ENCODE results near the gene MDH1B.
"Not testable (repeated sequence)": the region's sequence is repeated elsewhere in the genome, so short reads cannot be mapped to it uniquely, and the experiment has no call there.

MDH1B gene

GRCh38 chr2:206765242-206766056 lies at the start of gene MDH1B, which contains the start of gene FASTKD2:
TSS of gene MDH1B (minus strand) at chr2:206765328. CDS start at chr2:206765271, 57 bp downstream.
TSS of gene FASTKD2 (plus strand) at chr2:206765606. CDS start at chr2:206766694, 1,088 bp downstream.
- Mint-ChIP-seq H3K27me3 (no peaks in the 10 kb centered on the region), H3K4me1 (ENCODE audit: low read depth) (peaks cover 47% of the 10 kb centered on the region), H3K4me3 (no peak within 1 kb of the TSS), H3K27ac (peak within 1 kb of the TSS; percentile 99), H3K36me3 (peaks cover 10% of the 10 kb centered on the region), H3K9me3 (ENCODE audit: low read depth) (no peaks in the 10 kb centered on the region)

- no peaks in the 10 kb centered on the region for H3K4me1 Mint-ChIP-seq (ENCODE audit: low read depth)
- peaks cover 9% of the 10 kb centered on the region for H3K36me3 Mint-ChIP-seq
- no peaks in the 10 kb centered on the region for H3K27me3 Mint-ChIP-seq
- H3K4me3 Mint-ChIP-seq: no peak overlapping the region
- H3K9me3 Mint-ChIP-seq (ENCODE audit: low read depth): no peaks in the 10 kb centered on the region
- no peak overlapping the region for H3K27ac Mint-ChIP-seq
Measured at GRCh38 chr2:206814498-206814897, 49.4 kb upstream of the MDH1B start.

GRCh38 chr2:206812471-206812870 lies 47.3 kb upstream of the MDH1B start:
- not testable (repeated sequence) for H3K27ac Mint-ChIP-seq; H3K9me3 Mint-ChIP-seq (ENCODE audit: low read depth); H3K36me3 Mint-ChIP-seq; H3K27me3 Mint-ChIP-seq; H3K4me1 Mint-ChIP-seq (ENCODE audit: low read depth); H3K4me3 Mint-ChIP-seq

GRCh38 chr2:206807624-206808023 lies 42.5 kb upstream of the MDH1B start:
- H3K4me1 Mint-ChIP-seq (ENCODE audit: low read depth); H3K36me3 Mint-ChIP-seq; H3K4me3 Mint-ChIP-seq; H3K9me3 Mint-ChIP-seq (ENCODE audit: low read depth); H3K27me3 Mint-ChIP-seq; H3K27ac Mint-ChIP-seq: not testable (repeated sequence)

GRCh38 chr2:206805887-206806607 lies 40.9 kb upstream of the MDH1B start:
- H3K27me3 Mint-ChIP-seq: no peaks in the 10 kb centered on the region
- no peaks in the 10 kb centered on the region for H3K9me3 Mint-ChIP-seq (ENCODE audit: low read depth)
- H3K27ac Mint-ChIP-seq: no peak overlapping the region
- no peaks in the 10 kb centered on the region for H3K36me3 Mint-ChIP-seq
- no peaks in the 10 kb centered on the region for H3K4me1 Mint-ChIP-seq (ENCODE audit: low read depth)
- no peak overlapping the region for H3K4me3 Mint-ChIP-seq

GRCh38 chr2:206804326-206804725 lies 39.2 kb upstream of the MDH1B start:
- Mint-ChIP-seq H3K27me3 (no peaks in the 10 kb centered on the region), H3K36me3 (no peaks in the 10 kb centered on the region), H3K4me1 (ENCODE audit: low read depth) (peaks cover 11% of the 10 kb centered on the region), H3K9me3 (ENCODE audit: low read depth) (no peaks in the 10 kb centered on the region), H3K27ac (no peak overlapping the region), H3K4me3 (no peak overlapping the region)

- H3K9me3 Mint-ChIP-seq (ENCODE audit: low read depth): no peaks in the 10 kb centered on the region
- H3K4me3 Mint-ChIP-seq: no peak overlapping the region
- no peaks in the 10 kb centered on the region for H3K36me3 Mint-ChIP-seq
- H3K27ac Mint-ChIP-seq: no peak overlapping the region
- peaks cover 22% of the 10 kb centered on the region for H3K4me1 Mint-ChIP-seq (ENCODE audit: low read depth)
- H3K27me3 Mint-ChIP-seq: no peaks in the 10 kb centered on the region
Measured at GRCh38 chr2:206802654-206803514, 37.8 kb upstream of the MDH1B start.

- Mint-ChIP-seq H3K4me3 (no peak overlapping the region), H3K27me3 (no peaks in the 10 kb centered on the region), H3K36me3 (no peaks in the 10 kb centered on the region), H3K9me3 (ENCODE audit: low read depth) (no peaks in the 10 kb centered on the region), H3K27ac (no peak overlapping the region), H3K4me1 (ENCODE audit: low read depth) (peaks cover 28% of the 10 kb centered on the region)
Measured at GRCh38 chr2:206801418-206802189, 36.5 kb upstream of the MDH1B start.

- Mint-ChIP-seq H3K4me3 (peak overlapping the region; percentile 64), H3K36me3 (no peaks in the 10 kb centered on the region), H3K9me3 (ENCODE audit: low read depth) (no peaks in the 10 kb centered on the region), H3K4me1 (ENCODE audit: low read depth) (peaks cover 28% of the 10 kb centered on the region), H3K27me3 (no peaks in the 10 kb centered on the region), H3K27ac (peak overlapping the region; percentile 34)
Measured at GRCh38 chr2:206800506-206801417, 35.6 kb upstream of the MDH1B start.

- Mint-ChIP-seq H3K36me3 (no peaks in the 10 kb centered on the region), H3K4me1 (ENCODE audit: low read depth) (peaks cover 28% of the 10 kb centered on the region), H3K27me3 (no peaks in the 10 kb centered on the region), H3K27ac (peak overlapping the region; percentile 22), H3K4me3 (no peak overlapping the region), H3K9me3 (ENCODE audit: low read depth) (no peaks in the 10 kb centered on the region)
Measured at GRCh38 chr2:206799083-206799482, 34.0 kb upstream of the MDH1B start.

- no peaks in the 10 kb centered on the region for H3K36me3 Mint-ChIP-seq
- no peaks in the 10 kb centered on the region for H3K27me3 Mint-ChIP-seq
- peaks cover 28% of the 10 kb centered on the region for H3K4me1 Mint-ChIP-seq (ENCODE audit: low read depth)
- H3K27ac Mint-ChIP-seq: peak overlapping the region; percentile 37
- H3K9me3 Mint-ChIP-seq (ENCODE audit: low read depth): no peaks in the 10 kb centered on the region
- H3K4me3 Mint-ChIP-seq: no peak overlapping the region
Measured at GRCh38 chr2:206798000-206798399, 32.9 kb upstream of the MDH1B start.

GRCh38 chr2:206797376-206797775 lies 32.2 kb upstream of the MDH1B start:
- Mint-ChIP-seq H3K4me1 (ENCODE audit: low read depth) (peaks cover 28% of the 10 kb centered on the region), H3K4me3 (no peak overlapping the region), H3K36me3 (no peaks in the 10 kb centered on the region), H3K27ac (no peak overlapping the region), H3K9me3 (ENCODE audit: low read depth) (no peaks in the 10 kb centered on the region), H3K27me3 (no peaks in the 10 kb centered on the region)

GRCh38 chr2:206792645-206793044 lies 27.5 kb upstream of the MDH1B start:
- H3K27me3 Mint-ChIP-seq: no peaks in the 10 kb centered on the region
- no peak overlapping the region for H3K4me3 Mint-ChIP-seq
- H3K27ac Mint-ChIP-seq: no peak overlapping the region
- no peaks in the 10 kb centered on the region for H3K9me3 Mint-ChIP-seq (ENCODE audit: low read depth)
- peaks cover 2% of the 10 kb centered on the region for H3K36me3 Mint-ChIP-seq
- peaks cover 4% of the 10 kb centered on the region for H3K4me1 Mint-ChIP-seq (ENCODE audit: low read depth)
